ENCODE data around the gene SLC6A3.

Gene SLC6A3

DNA sequence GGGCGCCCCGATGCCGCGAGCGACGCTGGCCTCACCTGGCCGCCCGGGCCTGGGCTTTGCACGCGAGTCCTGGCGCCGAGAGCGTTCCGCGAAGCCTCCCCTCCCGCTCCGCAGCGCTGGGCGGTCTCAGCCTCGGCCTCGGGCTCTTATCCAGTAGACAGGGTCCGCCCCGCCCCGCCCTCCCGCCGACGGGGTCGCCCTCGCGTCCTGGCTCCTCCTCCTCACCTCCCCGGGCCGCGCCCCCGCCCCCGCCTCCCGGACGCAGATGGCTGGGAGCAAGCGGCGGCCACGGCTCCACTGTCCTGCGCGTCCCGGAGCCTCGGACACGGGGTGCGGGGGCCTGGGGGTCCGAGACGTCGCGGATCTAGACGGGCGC, at the start of gene SLC6A3:
SLC6A3 (minus strand) TSS at position 128 of the 376 bp plus-strand sequence. CDS start 2,243 bp downstream, outside the sequence.
- H3K4me3 ChIP-seq (replicated peaks in 1 of 2; ENCODE audit: low read depth in 2 of 2, low read length in 2 of 2): no peak within 1 kb of the TSS
- TF ChIP-seq, protein P1, sequence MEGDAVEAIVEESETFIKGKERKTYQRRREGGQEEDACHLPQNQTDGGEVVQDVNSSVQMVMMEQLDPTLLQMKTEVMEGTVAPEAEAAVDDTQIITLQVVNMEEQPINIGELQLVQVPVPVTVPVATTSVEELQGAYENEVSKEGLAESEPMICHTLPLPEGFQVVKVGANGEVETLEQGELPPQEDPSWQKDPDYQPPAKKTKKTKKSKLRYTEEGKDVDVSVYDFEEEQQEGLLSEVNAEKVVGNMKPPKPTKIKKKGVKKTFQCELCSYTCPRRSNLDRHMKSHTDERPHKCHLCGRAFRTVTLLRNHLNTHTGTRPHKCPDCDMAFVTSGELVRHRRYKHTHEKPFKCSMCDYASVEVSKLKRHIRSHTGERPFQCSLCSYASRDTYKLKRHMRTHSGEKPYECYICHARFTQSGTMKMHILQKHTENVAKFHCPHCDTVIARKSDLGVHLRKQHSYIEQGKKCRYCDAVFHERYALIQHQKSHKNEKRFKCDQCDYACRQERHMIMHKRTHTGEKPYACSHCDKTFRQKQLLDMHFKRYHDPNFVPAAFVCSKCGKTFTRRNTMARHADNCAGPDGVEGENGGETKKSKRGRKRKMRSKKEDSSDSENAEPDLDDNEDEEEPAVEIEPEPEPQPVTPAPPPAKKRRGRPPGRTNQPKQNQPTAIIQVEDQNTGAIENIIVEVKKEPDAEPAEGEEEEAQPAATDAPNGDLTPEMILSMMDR (IDR thresholded peaks at IDR 0.05; ENCODE audit: low read depth, low read length): no peak
- peak in 1 of 2 donors; percentile 44 for DNase-seq (ENCODE audit: low read depth in 2 of 2)

DNA sequence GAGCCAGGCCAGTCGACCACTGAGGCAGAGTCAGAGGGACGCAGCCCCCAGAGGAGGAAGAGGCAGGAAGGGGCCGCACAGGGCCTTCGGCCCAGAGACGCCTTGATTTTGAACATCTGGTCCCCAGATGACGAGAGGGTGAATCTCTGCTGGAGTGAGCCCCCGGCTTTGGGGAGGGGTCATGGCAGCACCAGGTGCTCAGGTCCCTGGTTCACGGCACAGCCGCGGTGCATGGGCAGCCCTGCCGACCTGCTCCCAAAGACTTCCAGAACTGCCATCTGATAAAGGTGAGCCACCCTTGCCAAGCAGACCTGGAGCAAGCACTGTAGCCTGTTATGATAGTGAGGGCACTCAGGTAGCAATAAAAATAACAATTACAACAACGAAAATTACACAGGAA, 48.7 kb upstream of the SLC6A3 start:
- TF ChIP-seq, protein P1 (IDR thresholded peaks at IDR 0.05; ENCODE audit: low read depth, low read length): no peak
- H3K4me3 ChIP-seq (replicated peaks in 1 of 2; ENCODE audit: low read depth in 2 of 2, low read length in 2 of 2): no peak overlapping the region

DNA sequence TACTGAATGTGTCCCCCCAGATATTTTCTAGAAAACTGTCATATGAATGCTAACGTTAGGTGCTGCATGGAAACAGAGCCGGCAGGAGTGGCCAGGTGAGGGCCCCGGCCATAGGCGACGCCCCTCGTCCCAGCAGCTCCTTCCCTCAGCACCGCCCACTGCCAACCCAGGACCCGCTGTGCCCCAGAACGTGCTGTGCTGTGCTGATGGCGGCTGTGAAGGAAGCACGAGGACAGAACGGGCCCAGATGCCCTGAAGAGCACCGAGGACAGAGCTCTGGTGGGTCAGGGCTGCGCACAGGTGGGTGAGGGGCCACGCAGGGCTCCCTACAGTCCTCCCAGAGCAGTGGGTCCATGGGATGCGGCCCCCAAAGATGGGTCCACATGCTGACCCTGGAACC, 48.2 kb upstream of the SLC6A3 start:
- TF ChIP-seq, protein P1 (IDR thresholded peaks at IDR 0.05; ENCODE audit: low read depth, low read length): no peak
- no peak for DNase-seq (ENCODE audit: low read depth in 2 of 2)
- no peak overlapping the region for H3K4me3 ChIP-seq (replicated peaks in 1 of 2; ENCODE audit: low read depth in 2 of 2, low read length in 2 of 2)

More for the DNA sequence above, 48.7 kb upstream of the SLC6A3 start:
- no peak for DNase-seq (ENCODE audit: low read depth in 2 of 2)

DNA sequence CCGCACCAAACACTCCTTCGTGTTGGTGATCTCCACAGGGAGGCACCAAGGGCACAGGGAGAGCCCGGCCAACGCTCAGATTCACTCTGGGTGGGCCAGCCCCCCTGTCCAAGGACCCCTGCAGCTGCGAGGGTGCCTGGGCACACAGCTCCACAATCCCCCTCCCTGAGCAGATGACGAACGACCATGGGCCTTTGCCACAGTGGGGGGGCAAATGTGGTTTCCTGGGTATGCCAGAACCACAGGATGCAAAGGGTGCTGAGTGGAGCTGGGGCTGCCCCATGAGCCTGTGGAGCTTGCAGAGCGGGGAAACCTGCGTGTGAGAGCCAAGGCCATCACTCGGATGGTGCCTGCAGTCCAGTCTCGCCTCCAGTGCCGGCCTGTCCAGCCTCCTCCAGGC, 47.5 kb upstream of the SLC6A3 start:
- TF ChIP-seq, protein P1 (IDR thresholded peaks at IDR 0.05; ENCODE audit: low read depth, low read length): no peak
- H3K4me3 ChIP-seq (replicated peaks in 1 of 2; ENCODE audit: low read depth in 2 of 2, low read length in 2 of 2): no peak overlapping the region
- no peak for DNase-seq (ENCODE audit: low read depth in 2 of 2)

DNA sequence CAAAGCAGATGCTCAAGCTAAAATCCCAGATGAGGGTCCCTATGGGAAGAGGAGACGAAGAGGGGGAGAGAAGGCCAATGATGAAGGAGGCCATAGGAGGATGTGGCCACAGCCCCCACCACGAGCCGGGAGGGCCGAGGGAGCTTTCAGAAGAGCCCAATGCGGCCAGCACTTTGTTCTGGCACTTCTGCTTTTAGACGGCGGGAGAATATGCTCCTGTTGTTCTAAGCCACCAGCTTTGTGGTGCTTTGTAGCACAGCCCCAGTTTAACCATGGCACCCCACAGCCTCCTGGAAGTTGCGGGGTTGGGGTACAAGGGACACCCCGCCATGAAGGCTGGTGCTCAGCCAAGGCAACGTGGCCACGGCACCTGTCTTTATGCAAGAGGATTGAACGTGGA, 45.1 kb upstream of the SLC6A3 start:
- TF ChIP-seq, protein P1 (IDR thresholded peaks at IDR 0.05; ENCODE audit: low read depth, low read length): no peak
- H3K4me3 ChIP-seq (replicated peaks in 1 of 2; ENCODE audit: low read depth in 2 of 2, low read length in 2 of 2): no peak overlapping the region
- no peak for DNase-seq (ENCODE audit: low read depth in 2 of 2)

DNA sequence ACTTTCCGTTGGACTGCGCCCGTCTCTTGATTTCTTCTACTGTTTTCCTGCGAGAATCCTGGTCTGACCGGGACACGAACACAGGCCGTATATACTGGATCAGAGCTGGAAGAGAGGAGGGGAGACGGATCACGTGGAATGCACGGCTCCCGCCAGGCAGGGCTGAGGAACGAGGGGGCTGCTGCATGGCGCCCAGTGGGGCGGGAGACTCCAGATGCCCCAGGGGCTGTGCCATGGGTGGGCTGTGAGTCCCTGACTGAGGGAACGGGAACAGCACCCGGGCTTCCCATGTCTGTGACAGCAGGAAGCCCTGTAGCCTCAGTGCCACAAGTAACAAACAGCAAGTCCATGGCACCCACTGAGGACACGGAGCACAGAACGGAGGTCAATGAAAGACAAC, 44.5 kb upstream of the SLC6A3 start:
- TF ChIP-seq, protein P1 (IDR thresholded peaks at IDR 0.05; ENCODE audit: low read depth, low read length): no peak
- DNase-seq (ENCODE audit: low read depth in 2 of 2): no peak
- no peak overlapping the region for H3K4me3 ChIP-seq (replicated peaks in 1 of 2; ENCODE audit: low read depth in 2 of 2, low read length in 2 of 2)

Data from cardiac fibroblast (primary cell).